A673 (cell line): ENCODE results near the gene COL5A1.

ENCODE experiments used
- EZH2 ChIP-seq: fragments of 200-600 bp; sonication (generic); IDR thresholded peaks from 2 replicates; pipeline ENCODE4 v1.6.1; 2017; ENCODE audit warnings: borderline replicate concordance, low read depth, mild to moderate bottlenecking, mixed read lengths, antibody characterized with exemption, low read length; ENCODE audit not compliant: poor library complexity, severe bottlenecking
- TF ChIP-seq, protein P1 (sequence below): fragments of 300-800, 200-600 bp; sonication (generic); conservative IDR thresholded peaks from 2 replicates; pipeline ENCODE4 v1.5.1; 2017; ENCODE audit warnings: low read depth, mild to moderate bottlenecking, antibody characterized with exemption, low read length, moderate library complexity, mixed read lengths

DNA sequence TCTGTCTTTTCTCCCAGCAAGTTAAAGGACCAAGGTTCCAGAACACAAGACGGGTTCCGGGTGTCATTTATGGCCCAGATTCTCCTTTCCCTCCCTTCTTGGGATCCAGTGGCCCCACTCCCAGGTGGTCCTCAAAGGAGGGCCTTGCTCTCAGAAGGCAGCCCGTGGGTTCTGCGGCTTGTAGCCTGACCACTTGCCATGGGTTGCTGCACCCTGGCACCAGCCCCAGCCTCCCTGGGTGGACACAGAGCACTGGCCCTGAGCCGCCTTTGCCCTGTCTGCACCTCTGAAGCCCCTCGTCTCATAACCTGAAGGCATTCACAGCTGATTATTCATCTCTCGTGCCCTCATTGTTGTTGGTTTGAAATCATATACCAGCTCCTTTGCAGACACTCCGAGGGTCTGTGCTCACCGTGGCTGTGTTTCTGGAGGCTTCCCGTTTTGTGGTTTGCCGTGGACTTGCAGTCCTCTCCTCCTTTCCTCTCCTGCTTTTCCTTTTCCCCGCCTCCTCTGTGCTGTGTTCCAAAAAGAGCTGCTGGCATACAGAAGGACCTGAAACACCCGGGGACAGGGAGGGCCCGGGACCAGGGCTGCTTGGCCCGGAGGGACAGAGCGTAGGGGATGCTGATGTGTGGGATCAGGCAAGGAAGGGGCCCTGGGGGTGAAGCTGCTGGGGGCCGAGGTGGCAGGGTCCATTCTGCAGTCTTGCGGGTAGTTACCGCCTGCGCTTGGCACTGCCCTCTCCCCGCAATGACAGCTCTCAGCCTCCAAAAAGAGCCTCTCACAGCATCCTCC lies 189.5 kb downstream of the COL5A1 start:
- TF ChIP-seq, protein P1, sequence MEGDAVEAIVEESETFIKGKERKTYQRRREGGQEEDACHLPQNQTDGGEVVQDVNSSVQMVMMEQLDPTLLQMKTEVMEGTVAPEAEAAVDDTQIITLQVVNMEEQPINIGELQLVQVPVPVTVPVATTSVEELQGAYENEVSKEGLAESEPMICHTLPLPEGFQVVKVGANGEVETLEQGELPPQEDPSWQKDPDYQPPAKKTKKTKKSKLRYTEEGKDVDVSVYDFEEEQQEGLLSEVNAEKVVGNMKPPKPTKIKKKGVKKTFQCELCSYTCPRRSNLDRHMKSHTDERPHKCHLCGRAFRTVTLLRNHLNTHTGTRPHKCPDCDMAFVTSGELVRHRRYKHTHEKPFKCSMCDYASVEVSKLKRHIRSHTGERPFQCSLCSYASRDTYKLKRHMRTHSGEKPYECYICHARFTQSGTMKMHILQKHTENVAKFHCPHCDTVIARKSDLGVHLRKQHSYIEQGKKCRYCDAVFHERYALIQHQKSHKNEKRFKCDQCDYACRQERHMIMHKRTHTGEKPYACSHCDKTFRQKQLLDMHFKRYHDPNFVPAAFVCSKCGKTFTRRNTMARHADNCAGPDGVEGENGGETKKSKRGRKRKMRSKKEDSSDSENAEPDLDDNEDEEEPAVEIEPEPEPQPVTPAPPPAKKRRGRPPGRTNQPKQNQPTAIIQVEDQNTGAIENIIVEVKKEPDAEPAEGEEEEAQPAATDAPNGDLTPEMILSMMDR: no peak
- TF ChIP-seq EZH2: no peak
